ENCODE results near the gene GNAO1.

GNAO1 gene

DNA sequence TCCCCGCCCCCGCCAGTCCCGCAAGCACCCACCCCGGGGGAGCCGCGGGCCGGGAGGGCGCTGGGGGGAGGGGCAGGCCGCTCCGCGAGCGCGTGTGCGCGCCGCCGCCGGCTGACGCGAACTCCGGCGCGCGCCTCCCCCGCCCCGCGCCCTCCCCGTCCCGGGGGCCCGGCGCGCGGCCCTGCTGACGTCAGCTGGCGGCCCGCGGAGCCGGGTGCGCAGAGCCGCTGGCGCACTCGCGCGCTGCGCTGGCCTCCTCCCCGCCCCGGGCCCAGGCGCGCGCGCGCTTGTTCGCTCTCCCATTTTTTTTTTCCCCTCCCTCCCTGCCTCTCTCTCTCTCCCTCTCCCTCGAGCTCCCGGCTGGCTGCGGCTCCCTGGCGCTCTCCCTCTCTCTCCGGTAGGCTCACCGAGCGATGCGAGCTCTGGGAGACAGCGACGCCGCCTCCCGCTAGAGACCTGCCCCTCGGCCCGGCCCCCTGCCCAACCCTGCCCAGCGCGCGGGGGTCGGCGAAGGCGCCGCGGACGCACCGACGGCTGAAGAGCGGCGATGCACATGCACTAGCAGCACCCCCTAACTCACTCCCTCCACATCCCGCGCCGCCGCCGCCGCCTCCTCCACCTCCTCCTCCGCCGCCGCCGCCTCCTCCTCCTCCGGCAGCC, at the start of gene GNAO1:
Gene GNAO1, plus strand, starts transcription at position 334 of the 660 bp plus-strand sequence. CDS start 747 bp downstream, outside the sequence.
- DNase-seq = peak; percentile 53

DNA sequence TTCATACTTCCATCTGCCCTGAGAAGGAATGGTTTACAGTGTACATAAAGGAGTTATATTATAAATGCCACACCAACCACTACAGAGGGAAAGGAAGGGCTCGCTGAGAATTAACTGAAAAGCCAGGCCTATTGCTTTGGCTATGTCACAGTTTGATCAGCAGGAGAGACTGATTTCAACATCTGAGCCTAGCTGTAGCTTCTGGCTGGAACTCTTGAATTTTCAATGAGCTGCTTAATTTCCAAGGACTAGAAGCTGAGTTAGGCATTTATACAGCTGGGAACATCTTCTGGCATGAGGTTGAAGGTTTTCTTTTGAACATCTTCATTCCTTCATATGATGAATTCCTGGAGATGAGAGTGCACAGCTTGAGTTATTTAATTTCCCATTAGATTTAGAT, 47.6 kb upstream of the GNAO1 start:
- DNase-seq = no peak

DNA sequence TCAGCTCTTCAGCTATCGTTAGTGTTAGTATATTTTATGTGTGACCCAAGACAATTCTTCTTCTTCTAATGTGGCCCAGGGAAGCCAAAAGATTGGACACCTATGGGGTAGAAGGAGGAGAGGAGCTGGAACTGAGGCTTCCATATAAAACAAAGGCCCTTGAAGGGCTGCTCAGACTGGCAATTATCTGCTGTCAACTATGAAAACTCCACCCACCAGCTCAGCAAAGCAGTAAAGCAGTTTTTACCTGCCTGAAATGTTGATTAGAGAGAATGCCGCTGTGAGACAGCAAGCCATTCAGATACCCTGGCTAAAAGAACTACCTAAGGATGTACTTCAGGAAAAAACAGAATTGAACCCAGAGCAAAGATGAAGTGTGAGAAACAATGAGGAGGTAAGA, 45.9 kb upstream of the GNAO1 start:
- DNase-seq = no peak

DNA sequence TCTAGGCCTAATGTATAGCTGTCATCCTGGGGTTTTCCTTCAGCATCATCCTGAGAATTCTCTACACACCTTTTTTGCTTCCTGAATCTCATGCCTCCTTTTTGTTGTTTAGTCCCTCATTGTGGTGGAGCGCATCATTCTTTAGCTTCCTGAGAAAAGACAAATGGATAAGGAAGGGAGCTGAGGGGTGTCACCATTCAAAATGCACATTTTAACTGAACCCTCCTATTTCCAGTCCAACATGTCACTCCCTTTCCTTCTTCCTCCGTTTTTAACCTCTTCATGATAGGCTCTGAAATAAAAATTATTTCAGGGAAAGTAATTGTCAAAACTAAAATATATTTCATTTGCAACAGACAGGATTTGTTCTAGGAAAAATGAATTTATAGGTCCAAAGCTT, 39.7 kb upstream of the GNAO1 start:
- no peak for DNase-seq

DNA sequence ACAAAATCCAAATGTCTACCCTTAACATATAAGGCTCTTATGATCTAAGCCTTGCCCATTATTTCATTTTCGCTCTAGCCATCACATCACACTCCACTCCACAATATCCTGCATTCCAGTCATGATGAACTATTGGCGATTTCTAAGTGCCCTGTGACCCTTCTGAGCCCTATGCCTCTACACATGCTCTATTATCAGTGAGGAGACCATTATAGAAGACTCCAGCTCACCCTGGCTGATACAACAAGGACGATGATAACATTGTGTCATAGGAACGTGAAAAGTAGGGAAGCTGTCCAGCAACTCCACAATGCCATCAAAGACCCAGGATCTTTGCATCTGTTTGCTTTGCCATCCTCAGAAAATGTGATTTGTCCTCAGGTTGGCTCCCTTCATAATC, 29.6 kb upstream of the GNAO1 start:
- DNase-seq = no peak

DNA sequence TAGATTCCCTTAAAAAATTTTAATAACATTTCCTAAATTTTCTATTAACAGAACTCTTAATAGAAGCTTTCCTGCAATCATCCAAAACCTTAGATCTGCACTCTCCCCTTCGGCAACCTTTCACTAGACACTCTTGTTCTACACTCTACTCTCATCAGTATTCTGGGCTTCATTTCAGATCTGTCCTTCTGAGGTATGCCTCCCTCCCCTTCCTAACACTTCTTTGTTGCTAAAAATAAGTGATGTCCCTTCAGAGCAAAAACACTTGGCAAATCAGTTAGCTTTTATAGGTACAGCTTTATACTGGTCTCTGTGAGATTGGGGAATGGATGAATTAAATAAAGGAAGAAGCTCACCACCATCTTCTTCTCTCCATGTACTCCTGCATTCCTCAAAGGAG, 28.2 kb upstream of the GNAO1 start:
- DNase-seq = no peak

DNA sequence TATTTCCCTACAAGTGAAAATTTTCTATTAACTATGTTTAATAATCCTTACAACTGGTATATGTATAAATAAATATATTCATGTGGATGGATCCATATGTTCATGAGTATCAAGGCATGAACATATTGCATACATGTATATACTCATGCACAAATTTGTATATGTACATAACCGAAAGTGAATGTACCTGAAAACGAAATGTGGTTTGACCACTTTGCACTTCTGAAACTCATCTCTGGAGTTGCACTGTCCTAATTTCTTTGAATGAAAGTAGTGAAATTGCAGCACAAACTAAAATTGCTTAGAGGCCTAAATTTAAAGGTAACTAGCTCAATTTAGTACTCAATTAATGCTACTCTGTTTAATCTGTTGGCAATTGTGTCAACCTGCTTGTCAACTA, 27.4 kb upstream of the GNAO1 start:
- DNase-seq = no peak

DNA sequence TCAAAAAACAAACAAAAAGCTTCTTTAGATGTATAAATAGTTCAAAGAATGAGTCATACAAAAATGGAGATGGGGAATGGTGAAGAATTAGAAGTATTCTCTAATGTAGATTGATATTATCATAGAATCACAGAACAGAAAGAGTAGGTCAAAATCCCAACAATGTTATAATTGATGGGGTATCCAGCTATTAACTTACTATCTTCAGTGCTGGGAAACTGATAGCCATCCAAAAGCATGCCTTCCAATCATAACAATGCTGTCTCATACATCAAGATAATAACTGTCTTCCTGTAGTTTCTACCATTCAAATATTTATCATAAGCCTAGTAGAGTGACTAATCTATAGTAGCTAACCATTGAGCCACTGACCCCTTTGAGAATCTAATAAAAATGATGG, 26.7 kb upstream of the GNAO1 start:
- no peak for DNase-seq

DNA sequence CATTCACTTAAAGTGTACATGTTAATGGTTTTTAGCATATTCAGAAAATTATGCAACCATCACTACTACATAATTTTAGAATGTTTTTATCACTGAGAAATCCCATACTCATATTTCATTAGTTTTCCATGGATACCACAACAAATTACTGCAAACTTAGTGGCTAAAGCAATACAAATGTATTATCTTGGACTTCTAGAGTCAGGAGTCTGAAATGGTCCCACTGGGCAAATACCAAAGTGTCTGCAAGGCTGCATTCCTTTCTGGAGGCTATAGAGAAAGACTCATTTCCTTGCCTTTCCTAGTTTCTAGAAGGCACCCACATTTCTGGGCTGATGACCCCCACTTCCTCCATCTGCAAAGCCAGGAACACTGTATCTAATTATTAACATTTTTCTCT, 16.9 kb upstream of the GNAO1 start:
- no peak for DNase-seq

DNA sequence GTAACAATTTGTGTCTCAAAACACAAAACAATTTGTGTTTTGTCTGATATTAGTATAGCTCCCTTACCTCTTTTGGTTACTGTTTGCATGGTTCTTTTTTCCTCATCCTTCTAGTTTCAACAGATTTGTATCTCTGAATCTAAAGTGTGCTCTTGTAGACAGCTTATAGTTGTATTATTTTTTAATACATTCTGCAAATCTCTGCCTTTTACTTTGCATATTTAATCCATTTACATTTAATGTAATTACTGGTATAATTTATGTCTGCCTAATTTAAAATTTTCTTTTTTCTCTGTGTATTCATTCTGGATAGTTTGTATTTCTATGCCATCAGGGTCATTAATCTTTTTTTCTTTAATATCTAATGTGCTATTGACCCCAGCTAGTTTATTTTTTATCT, 9.9 kb upstream of the GNAO1 start:
- DNase-seq = no peak

DNA sequence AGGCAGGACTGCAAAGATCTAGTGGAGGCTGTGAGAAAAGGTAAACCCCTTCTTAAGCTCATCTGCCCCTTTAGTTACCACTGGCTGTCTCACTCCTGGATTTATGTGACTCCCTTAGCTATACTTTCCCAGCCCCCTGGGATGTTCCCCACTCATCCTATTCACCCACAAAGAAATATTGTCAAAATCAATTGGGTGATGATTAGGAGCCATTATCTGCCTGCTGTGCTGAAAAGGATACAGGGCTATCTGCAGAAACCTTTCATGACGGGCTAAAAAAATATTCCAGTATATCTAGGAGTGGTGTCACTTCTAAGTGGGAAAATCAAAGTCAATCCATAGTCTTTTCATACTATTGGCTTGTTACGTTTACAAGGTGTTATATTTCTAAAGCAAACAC, 8.0 kb upstream of the GNAO1 start:
- DNase-seq = no peak

DNA sequence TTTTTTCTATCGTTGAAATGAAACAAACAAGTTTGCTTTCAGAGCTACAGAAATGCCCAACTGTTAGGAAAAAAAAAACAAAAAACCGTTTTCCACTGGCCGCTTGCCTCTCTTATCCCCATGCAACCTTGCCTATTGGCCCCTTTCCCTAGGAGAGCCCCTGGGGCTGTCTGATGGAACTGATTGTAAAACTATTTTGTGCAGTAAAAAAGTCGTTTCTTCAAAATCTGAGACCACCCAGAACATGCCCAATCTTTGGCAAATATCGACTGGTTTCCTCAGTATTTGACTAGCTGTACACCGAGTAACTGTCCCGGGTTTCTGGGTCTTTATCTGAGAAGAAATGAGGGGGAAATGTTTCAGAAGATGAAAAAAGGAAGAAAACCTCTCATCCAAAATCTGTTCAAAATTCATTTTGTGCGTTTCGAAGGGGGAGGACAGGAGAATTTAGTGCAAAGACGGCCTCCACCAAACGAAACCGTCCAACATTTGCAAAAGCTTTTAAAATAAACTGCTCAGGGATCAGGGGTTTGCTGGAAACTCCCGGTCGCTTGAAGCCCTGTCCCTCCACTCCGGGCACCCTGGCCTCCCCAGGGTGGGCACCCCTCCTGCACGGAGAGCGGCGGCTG, 1.1 kb upstream of the GNAO1 start:
- DNase-seq = no peak

DNA sequence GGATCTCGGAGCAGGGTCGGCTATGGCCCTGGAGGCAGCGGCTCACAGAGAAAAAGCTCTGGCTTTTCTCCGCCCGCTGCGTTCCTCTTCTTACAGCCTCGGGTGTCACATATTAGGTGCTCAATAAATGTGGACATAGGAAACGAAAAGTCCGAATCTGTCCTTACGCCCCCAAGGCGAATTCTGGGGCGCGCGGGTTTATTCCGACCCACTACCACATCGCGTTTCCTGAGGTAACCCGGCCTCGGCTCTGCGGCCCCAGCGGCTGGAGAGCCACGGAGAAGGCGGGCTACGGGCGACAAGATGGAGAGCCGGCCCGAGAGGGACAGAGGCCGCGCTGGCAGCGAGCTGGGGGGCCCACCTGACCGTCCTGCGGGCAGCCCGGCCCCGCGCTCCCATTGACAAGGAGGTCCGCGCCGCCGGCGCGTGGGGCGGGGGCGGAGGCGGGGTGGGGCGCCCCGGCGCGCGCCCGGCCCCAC, 573 bp upstream of the GNAO1 start:
- no peak for DNase-seq

DNA sequence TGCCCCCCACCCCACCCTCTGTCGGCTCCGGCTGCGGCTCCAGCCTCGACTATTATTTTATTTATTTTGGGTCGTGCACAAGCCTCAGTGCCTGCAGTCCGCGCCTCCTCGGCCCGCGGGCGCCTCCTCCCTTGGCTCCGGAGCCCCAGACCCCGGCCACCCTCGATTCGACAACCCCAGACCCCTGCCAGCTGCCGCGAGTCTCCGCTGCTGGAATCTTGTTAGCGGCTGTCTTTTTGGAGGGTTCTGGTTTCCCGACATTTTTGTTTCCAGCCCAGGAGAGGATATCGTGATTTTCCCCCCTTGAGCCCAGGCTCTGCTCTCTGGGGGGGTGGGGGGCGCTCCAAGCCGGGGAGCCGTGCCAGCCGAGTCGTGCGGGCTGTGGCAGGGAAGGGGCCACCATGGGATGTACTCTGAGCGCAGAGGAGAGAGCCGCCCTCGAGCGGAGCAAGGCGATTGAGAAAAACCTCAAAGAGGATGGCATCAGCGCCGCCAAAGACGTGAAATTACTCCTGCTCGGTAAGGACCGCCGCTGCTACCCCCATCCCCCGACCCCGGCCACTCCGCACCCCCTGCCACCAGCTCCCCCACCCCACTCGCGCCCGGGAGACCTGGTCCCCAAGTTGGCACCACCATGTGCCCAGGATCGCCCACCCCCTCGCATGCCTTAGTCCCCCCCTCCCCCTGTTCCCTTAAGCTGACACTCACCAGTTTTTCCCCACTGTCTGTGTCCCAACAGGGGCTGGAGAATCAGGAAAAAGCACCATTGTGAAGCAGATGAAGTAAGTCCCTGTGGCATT, 746 bp downstream of the GNAO1 start:
- no peak for DNase-seq

DNA sequence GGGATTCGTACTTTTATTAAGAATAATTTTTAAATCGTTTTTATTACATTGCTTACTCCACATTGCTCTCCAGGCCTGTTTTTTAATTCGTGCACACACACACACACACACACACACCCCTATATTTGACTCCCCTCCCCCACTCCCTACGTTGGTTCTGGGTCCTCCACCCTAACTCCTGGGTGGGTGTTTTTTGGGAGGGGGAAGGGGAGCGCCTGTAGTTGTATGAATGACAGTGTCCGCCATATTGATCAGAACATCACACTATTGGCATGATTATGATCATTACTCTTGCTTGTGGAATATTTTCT, 1.3 kb downstream of the GNAO1 start:
- DNase-seq = no peak

DNA sequence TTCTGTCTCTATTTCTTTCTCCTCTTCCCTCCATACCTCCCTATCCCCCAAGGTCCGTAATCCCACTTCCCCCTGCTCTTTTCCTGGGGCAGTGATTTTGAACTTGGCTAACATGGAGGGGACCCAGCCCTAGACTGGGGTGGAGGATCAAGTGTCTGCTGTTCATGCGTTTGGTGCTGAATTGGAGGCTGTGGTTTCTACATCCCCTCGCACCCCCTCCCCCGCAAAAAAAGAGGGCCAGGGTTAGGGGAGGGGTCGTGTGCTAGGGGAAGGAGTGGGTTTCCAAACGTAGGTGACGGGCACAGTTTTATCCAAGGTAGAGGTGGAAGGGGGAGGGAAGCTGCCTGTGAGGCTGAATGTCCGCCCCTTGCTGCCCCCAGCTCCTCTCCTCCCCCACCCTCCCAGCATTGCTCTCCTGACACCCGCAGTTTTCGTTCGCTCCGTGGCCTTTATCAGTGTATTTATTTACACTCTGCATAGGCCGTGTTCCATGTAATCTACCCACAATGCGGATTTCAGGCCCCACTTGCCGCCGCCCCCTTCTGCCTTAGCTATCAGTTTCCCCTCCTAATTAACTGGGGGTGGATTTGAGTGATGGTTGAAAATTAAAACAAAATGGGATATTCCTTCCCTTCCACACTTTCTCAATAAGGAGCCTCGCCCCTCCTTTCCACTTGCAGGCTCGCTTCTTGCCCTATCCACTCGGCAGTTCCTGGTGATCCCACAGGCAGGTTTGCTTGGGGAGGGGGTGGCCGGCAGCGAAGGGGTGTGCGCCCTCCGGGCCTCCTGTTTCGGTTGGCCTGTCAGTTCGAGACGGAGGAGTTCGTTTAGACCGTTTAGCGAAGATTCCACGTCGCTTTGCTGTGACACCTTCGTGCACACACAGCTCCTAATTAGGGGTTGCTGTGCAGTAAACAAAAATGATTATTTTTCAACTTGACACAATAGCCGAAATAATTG, 2.0 kb downstream of the GNAO1 start:
- DNase-seq = no peak

DNA sequence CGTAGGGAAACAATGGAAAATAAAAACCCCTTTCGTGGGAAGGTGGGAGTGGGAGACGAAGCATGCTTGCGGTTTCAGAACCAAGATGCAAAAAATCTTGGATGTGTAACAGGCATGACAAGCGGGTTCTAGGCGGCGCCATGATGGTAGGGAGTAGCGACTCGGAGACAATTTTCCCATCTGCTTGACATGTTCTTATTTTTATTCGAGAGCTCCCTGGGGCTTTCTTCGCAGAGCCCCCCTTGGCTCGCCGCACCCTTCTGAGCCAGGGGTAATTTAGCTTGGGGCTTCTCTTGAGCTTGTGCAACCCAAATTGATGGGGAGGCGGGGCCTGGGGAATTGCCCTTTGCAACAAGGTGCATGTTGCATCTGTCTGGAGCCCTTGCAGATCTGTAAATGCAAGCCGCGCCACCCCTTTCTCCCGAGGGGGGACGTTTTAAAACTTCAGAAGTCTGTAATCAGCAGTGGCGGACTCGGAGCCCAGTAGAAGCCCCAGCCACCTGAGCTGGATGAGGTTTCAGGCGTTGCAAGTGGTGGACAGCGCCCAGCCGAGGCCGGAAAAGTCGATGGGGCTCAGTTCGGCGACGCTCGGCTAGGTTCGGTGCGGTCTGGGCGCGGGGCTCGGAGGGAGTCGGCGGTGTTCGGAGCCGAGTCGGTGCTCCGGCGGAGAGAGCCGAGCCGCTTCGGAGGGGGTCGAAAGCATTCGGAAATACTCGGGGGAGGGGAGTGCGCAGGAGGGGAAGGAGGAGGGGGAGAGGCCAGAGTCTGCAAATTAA, 2.9 kb downstream of the GNAO1 start:
- DNase-seq = peak; percentile 73

DNA sequence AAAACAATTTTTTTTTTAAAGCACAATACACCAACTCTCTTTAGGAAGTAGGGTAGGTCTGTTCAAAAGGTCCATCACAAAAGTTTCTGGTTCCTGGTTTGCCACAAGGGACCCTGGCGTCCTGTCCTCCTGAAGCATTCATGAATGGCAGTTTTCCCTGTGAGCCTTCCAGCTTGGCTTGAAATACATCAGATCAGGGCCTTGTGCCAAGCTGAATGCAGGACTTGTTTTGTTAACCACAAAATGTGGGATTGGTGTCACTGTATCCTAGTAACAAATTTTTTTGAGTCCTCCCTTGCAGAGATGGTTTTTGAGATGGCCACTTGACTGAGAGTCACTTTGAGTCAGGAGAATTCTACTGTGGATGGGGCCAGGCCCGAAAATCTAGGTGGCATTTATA, 3.9 kb downstream of the GNAO1 start:
- no peak for DNase-seq

DNA sequence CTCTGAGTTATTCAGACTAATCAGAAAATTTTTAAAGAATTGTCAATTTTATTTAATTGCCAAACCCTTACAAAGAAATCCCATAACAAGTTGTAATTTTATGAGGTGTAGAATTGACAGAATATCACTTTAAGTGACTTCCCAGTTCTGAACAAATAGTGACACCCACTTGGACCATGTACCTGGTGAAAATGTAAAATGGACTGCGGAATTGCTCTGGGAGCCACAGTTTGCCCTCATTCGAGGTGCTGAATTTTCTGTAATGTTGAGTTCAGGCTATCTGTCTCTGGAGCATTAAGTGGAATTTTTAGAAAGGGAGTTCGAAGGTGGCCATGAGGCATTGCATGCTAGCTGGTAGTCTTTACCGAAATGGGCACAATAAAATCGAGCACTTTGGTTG, 5.1 kb downstream of the GNAO1 start:
- DNase-seq = no peak

DNA sequence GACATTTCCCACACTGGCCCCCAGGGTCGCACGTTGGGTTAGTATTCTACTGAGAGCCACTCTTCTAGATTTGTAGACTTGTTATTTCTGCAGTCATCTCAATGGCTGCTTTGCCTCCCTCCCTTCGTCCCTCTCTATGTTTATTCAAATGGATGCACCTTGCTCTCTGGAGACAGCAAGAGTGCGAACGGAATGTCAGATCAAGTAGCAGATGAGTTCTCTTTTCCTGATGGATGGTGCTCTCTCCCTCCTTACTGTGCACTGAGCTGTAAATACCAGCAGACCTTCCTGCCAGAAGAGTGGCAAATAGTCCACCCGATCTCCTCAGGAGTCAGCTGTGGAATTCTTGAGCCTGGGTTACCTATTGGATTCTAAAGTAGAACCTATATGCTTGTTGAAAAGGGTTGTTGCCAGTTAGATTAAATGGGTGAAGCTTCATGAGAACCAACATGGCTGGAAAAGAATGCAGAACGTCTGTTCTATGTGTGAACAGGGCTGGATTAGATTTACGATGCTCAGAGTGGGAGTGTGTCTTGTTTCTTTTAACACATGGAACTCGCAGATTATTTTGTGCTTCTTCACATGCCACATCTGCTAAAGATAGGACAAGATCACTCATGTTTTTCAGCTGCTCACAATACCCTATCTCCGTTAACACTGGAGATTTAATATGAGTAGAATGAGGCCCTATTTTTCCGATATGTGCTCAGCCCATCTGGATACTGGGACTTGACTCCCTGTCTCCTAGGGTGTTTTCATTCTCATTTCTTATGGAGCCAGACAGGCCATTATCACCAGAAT, 6.1 kb downstream of the GNAO1 start:
- DNase-seq = no peak

DNA sequence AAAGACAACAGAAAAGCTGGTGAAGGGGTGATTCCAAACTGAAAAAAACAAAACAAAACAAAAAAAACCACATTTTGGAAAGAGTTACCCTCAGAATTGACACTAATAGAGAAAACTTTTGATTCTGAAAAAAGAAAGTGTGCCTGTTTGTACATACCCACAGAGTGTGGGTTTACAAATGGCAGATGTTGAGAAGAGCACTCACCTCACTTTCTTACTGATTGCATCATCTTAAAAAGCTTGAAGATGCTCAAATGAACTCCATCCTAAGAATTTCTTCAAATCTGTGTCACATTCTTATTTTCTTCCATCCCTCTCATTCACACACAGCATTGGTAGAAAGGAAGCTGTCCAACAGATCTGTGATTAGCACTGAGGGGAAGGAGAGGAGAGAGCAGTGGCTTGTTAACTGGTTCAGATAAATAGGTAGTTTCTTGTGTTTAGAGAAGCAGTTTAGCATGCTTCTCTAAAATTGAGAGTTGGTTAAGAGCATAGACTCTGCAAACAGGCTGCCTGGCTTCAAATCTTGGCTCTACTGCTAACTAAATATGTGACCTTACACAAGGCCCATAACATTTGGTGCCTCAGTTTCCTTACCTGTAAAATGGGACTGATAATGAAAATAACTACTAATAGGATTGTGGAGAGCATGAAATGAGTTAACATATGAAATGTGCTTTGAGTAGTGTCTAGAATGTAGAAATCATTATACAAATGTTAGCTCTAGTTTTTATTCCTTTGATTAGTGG, 6.9 kb downstream of the GNAO1 start:
- no peak for DNase-seq
